ENCODE results near the gene LONP2.
"Not testable (repeated sequence)": the region's sequence is repeated elsewhere in the genome, so short reads cannot be mapped to it uniquely, and the experiment has no call there.

Gene LONP2

DNA sequence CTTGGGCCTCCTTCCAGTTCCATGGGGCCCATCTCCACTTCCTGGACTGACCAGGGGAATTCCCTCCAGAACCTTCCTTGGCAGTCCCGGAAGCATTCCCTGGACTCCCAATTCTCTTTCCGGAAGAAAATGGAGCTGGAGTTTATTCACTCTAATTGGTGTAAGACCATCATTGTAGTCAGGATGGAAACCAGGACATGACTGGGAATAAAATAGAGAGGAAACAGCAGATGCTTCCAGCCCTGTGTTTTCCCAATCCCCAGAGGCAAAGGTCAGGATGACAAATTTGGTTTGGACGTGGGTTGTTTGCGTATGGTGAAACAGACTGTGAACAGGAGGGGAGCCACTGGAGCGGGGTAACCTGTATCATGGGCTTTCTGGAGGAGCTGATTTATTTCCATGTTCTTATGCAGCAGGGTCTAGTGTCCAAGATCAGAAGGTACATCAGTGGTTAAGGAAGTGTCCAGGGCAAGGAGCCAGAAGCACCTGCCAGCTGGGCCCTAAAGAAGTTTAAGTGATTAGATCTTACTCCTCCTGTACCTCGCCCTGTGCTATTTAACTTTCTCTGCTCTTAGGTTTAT, 8.5 kb upstream of the LONP2 start:
- DNase-seq: no peak

DNA sequence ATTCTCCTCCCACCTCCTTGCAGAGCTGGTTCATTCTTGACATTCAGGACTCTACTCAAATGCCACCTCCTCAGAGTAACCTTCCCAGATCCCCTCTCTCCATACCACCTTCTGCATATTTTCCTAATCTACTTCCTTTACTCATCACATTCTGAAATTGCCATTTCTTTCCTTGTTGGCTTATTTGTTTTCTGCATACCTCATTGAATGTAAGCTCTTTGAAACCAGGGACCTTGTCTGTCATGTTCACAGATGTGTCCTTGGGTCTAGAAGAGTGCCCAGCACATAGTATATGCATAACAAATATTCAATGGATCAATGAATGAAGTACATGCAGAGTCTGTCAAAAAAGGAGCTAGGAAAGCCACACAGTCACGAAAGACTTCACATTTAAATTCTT, 7.8 kb upstream of the LONP2 start:
- DNase-seq: no peak

DNA sequence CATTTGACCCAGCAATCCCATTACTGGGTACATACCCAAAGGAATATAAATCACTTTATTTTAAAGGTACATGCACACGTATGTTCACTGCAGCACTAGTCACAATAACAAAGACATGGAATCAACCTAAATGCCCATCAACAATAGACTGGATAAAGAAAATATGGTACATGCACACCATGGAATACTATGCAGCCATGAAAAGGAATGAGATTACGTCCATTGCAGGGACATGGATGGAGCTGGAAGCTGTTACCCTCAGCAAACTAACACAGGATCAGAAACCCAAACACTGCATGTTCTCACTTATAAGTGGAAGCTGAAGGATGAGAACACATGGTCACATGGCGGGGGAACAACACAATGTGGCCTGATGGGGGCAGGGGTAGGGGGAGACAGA, 4.0 kb upstream of the LONP2 start:
- not testable (repeated sequence) for DNase-seq

DNA sequence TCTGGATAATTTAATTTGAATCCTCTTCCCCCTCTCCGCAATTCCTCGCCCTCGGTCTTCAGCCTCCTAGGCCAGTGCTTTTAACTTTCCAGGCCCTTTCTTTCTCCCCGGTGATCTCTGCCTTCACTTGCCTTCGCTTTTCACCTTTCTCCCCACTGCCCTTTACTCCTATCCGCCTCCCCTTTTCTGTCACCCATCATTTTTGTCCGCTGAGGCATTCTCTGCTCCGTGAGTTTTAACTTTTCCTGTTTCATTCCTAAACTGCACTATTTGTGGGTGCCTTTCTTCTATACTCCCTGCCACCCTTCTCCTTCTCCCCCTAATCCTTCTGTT, 729 bp downstream of the LONP2 start:
- no peak for DNase-seq

DNA sequence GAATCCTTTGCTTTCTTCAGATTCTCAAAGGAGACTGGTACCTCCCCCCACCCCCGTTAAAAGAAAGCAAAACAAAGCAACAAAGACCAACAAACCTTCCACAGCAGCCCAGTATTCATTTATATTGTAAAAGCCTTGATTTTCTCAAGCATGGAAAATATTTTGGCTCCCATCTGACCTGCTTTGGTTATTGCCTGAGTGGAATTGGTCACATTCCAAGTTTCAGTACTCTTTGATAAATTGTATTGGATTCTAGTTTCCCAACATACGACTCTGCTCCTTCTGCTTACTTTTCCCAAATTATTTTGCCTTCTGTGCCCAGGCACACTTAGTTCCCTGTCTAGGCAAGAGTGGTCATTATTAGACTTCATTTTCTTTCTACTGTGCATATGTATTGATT, 2.0 kb downstream of the LONP2 start:
- no peak for DNase-seq

DNA sequence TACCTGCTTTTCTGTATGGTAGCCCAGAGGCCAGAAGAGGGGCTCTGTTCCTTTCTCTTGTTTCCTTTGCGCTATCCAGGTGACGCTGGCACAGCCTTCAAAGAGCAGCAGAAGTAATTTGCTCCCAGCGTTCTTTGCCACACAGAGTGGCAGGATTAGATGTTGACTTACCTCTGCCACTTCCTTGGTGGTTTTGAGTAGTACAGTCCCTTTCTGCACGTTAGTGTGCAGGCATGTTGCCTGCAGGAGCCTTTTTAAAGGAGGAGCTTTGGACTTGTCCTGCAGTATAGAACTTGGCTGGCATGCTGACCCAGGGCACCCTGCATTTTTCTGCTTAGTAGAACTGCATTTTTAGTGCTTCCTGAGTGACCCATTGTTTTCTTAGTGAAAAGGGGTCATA, 3.2 kb downstream of the LONP2 start, which contains the start of gene ABCC11:
Gene ABCC11 (minus strand): TSS at position 229 of the 400 bp plus-strand sequence. CDS start 15,618 bp downstream, outside the sequence.
- DNase-seq: no peak

DNA sequence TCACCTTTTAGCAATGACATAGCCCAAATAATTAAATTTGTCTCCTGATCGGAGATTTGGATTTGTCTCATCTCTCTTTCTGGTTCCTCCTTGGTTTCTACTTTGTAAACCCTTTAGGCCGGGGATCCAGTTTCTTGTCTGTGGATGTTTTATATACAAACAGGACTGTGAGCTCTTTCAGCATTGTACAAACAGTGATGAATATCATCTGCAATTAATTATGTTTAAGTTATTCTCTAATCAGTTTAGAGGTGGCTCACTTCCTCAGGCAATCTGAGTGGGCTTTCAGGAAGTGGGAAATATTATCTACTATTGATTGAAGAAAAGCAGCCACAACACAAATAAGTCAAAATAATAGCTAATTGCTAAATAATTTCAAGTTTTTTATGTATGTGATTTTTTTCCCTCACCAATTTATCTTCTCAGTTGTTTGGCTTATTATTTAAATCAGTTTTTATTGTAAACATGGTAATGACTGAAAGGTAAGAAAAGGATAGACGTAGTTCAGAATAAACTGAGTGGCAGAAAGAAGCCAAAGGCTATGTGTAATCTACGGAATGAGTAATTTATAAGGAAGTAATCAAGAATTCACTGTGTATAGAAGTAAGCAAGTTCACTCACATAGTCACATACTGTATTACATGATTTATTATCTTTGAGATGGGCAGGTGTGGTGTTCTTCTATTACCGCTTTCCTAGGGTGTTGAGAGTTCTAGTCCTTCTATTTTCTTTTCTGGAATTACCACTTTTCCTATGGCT, 6.6 kb downstream of the LONP2 start:
- no peak for DNase-seq

DNA sequence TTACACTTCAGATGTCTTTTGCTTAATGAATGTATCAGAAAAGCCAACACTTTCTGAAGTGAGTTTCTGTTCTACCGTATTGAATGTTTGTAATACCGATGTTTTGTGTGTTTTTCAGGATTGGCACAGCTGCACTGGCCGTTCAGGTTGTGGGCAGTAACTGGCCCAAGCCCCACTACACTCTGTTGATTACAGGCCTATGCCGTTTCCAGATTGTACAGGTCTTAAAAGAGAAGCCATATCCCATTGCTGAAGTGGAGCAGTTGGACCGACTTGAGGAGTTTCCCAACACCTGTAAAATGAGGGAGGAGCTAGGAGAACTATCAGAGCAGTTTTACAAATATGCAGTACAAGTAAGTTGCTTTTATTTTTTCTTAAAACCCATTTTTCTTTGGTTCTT, 7.9 kb downstream of the LONP2 start:
- DNase-seq: no peak

DNA sequence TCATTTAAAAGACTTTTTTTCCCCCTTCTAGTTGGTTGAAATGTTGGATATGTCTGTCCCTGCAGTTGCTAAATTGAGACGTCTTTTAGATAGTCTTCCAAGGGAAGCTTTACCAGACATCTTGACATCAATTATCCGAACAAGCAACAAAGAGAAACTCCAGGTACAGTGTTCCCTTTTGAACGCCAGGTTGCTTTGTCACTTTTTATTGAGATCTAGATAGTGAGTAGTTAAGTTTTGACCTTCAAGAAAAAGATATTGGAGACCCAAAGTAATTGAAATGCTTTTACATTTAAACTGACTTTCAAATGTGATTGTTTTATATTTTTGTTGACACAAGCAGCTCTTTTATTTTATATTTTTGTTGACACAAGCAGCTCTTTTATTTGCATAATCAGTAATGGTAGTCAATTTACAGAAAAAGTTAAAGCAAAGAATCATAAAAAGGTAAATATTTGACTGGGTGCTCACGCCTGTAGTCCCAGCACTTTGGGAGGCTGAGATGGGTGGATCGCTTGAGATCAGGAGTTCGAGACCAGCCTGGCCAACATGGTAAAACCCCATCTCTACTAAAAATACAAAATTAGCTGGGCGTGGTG, 12.6 kb downstream of the LONP2 start:
- no peak for DNase-seq

DNA sequence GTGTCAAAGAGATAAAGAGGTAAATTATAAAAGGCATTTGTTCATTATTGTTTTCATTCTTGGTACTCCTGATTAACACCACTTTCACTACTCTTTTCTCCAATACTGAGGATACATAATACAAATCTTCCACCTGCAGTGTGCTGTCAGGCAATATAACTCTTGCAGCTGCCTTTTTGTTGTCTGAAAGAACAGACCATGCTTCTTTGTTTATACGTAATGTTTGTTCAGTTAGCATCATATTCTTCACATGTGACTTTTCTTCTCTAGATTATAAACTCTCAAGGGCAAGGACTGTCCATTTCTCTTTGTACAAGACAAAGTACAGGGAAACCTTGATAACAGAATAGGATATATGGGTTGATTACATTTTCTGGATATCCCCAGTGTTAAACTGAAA, 17.5 kb downstream of the LONP2 start:
- DNase-seq: no peak

DNA sequence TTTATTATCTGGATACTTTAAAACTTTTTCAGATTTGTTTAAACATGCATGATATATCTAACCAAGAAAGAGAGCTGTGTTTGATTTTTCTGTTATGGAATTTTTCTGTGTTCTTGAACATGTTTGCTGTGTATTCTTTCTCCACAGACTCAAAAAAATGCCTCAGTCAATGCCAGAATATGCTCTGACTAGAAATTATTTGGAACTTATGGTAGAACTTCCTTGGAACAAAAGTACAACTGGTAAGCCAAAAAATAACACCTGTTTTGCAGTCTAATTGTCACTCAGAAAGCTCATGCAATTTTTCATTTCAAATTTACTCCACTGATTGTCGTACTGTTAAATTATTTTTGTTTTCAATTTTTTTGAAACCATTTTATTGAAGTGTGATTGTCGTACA, 18.5 kb downstream of the LONP2 start:
- DNase-seq: no peak

DNA sequence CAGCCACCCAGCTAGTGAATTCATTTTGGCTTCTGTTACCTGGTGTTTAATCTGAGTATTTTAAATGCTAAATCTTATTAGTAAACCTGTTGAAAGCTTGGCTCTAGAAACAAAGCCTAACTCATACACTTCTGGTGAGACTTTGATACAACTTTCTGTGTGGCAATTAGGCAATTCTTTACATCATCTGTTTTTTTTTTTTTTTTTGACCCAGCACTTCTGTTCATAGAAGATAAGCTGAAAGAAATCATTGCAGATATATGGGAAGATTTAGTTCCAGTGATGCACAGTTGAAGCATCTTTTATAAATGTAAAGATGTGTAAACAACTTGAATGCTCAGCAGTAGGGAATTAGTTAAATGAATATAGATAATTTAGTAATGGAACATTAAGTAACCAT, 24.9 kb downstream of the LONP2 start:
- no peak for DNase-seq

DNA sequence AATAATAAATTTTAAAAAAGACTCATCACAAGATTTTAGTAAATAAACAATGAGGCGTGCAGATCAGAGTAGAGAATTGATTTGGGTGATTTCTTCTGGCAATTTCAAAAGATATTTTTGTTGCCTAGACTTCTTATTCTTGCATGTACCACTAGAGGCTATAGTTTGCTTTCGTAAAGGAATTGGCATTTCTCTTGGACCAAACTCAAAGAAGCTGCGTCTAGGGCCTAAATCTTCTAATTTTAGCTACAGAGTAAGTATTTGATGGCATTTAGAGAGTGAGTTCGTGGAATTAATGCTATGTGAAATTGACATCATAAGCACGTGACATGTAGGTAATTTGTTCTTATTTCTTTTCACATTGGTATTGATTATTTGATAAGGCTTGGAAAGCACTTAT, 27.6 kb downstream of the LONP2 start:
- DNase-seq: no peak

DNA sequence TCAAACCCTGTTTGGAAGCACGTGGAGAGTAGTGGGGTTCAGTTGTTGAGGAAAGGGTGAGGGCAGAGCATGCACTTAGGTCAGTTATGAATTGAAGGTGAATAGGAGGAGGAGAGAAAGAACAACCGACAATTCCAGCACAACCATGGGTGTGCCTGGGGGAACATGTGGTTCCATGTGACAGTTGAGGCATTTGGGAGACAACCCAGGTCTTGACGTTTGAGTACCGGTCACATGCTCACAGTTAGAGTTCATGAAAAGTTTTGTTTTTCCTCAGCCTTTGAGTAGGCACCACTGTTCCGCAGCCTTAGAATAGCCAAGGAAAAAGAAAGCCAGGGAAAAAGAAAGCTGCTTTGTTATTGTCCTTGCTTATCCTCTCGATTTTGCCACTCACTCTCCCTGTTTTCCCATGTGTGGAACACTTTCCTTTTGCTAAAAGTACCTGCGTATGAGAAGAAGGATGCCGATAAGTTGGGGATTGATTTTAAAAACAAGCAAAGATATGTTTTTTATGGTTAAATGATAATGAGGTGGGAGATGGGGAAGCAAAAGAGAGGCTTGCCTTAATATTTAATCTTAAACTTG, 28.8 kb downstream of the LONP2 start:
- DNase-seq: no peak

DNA sequence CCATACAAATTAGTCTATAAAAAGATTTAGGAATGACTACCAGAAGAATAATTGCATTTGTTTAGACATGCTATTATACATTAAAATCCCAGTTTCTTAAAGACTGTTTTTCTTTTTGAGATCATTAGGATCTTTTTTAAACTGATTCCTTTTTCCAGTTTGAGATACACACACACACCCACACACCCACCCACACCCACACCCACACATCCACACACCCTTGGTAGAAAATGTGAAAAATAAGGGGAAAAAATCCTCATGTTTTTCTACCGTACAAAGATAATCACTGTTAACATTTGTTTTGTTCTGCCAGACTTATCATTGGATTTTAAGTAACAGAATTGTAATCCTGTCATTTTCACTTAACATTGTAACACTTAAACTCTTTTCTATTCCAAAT, 30.4 kb downstream of the LONP2 start:
- no peak for DNase-seq

DNA sequence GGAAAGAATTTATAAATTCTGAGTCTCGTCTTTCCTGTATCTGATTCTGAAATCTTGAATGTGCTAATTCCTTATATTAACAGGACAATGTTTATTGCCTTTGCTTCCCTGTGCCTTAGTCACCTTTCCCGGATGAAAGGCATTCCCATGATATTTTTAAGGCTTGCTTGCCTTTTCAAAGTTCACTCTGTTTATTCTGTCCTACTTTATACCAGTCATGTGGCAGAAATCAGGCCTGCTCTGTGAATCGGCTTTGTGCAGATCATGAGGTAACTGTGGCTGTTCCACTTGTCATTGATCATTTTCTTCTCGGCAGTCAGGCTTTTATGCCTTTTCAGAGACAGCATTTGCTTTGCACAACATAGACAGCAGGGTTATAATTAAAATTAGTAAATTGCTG, 32.0 kb downstream of the LONP2 start:
- DNase-seq: no peak

DNA sequence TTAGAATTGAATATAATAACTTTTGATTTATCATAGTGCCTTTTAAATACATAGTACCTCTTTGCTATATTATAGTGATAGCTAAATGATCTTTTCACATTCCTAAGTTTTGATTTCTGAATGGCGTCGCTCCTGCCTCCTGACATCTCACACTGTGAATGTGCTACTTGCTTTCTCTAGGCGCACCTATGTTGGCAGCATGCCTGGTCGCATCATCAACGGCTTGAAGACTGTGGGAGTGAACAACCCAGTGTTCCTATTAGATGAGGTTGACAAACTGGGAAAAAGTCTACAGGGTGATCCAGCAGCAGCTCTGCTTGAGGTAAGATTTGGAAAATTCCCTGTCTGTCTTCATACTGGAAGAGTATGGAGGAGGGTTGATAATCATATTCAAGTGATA, 33.1 kb downstream of the LONP2 start:
- DNase-seq: no peak

DNA sequence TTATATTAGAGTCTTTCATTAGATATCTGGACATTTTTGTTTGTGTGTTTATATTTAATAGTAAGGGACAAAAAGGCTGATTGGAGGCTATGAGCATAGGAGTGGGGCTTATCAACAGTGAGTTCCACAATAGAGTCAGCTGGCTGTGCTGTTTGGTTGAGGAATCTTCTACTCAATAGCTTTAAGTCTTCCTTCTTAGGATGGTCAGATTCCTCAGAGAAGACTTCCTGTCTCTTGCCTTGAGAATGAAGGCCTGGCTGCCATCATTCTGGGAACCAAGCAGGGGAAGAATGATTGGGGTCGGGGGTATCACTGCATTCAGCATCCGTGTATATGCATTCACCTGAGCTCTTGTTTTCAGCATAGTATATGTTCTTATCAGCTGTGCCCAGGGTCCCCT, 35.1 kb downstream of the LONP2 start:
- DNase-seq: no peak

DNA sequence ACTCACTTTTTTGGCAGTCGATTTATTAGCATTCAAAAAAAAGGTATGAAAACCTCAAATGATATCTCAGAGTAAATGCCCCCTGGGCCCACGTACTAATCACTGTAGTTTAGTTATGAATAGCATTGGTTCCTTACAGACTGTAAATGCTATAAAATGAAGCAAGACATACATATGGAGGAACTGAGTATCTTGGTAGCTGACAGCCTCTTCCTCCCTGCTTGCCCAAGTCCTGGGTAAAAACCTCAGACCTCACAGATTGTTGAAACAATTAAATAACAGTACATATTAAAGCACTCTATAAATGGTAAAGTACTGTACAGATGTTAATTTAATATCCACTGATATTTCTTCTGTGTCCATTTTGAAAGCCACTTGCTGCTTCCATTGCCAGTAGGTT, 36.4 kb downstream of the LONP2 start:
- no peak for DNase-seq

DNA sequence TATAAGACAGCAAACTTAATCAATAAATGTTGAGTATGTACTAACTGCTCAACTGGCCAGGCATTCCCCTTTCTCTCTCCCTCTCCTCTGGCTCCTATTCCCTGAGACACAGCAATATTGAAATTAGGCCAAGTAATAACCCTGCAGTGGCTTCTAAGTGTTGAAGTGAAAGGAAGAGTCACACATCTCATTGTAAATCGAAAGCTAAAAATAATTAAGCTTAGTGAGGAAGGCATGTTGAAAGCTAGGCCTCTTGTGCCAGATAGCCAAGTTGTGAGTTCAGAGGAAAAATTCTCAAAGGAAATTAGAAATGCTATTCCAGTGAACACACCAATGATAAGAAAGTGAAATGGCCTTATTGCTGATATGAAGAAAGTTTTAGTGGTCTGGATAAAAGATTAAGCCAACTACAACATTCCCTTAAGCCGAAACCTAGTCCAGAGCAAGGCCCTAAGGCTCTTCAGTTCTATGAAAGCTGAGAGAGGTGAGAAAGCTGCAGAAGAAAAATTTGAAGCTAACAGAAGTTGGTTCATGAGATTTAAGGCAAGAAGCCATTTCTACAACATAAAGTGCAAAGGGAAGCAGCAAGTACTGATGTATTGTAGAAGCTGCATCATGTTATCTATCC, 38.6 kb downstream of the LONP2 start:
- DNase-seq: no peak

DNA sequence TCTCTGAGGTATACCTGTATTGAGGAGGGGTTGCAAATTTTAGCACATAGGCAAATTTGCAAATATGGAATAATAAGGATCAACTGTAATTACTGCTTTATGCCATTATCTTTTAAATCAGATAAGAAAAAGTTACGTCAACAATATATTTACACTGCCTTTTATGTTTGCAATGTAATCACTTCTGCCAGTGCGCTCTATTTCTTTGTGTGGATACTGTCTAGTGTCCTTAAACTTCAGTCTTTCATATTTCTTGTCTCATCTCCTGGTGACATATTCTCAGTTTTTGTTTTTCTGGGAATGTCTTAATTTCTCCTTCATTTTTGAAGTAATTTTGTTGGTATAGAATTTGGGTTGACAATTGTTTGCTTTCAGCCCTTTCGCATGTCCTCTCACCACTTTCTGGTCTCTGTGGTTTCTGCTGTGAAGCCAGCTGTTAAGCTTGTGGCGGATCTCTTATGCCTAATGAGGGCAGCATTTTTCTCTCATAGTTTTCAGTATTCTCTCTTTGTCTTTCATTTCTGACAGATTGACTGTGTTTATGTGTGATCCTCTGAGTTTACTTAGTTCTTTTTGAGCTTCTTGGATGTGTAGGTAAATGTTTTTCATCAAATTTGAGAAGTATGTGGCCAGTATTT, 40.8 kb downstream of the LONP2 start:
- DNase-seq: no peak

DNA sequence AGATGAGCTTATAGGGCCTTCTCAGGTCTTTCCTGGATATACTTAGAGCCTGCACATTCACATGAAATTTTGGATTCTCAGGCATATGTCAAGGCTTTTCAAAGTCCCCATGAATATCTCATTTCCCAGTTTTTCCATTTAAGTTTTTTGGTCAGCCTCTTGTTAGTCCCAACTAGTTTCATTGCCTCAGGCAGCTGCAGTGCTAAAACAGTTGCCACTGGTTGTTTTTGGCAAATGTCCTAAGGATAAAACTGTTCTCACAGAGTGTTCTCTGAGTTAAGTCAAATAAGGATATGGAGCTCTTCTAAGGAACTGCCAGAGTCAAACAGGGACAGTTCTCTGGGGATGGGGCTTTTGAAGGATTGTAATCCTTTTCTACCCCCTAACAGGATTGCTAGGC, 43.1 kb downstream of the LONP2 start:
- no peak for DNase-seq

DNA sequence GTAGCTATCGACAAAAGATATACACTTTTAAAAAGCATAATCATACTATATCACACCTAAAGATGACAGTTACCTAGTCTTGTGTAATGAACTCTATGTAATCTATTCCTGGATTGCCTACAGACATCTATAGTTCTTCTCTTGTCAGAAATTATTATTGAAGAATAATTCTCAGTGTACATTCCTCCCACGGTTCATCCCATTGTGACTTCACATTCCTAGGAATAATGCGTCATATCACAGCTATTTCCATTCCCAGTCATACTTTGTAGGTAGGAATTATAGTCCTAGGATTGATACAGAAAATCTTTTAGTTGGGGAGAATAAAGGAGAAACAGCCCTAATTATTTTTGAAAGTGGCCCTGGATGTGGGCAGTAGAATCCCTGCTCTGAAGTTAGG, 47.2 kb downstream of the LONP2 start:
- no peak for DNase-seq
